K562 (cell line): Measurements from ENCODE around the gene LPGAT1.

Experiments used
- ZBTB1 ChIP-seq: sonication (generic); formaldehyde crosslinking; IDR thresholded peaks from 2 replicates; pipeline ENCODE4 v1.8.1; 2023; ENCODE audit warnings: missing genetic modification reagents, low read depth, mild to moderate bottlenecking, borderline replicate concordance
- ZFP30 ChIP-seq: fragments of 250-450 bp; sonication (Bioruptor Pico); IDR thresholded peaks from 2 replicates; pipeline ENCODE4 v1.8.0; 2022; ENCODE audit warnings: moderate library complexity, mild to moderate bottlenecking, inconsistent platforms, borderline replicate concordance

DNA sequence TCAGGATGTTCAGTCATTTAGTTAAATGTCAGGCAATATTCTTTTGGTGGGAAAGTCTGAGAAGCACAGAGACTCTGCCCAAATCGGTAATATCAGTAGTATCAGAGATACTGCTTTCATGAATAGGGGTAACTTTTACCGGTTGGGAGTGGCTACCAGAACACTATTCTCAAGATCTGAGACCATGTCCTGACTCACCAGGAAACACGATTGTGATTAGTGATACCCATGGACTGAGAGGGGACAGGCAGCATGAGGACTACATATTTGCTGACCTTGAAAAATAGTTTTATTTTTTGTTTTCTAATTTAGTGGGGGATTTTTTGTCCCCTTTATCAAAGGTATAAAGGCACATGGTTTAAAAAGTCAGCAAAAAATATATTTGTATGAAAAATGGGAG lies 79.1 kb downstream of the LPGAT1 start:
- no peak for TF ChIP-seq ZBTB1 (CRISPR knock-in tag)
- no peak for TF ChIP-seq ZFP30 (CRISPR knock-in tag)
